Activated CD4-positive, alpha-beta memory T cell treated with anti-CD3 and anti-CD28 coated beads, Interleukin-2, amount 10 ng/mL, durations not matched to agents 7 days and 5 days (primary cell): Measurements from ENCODE around the gene TEF. TPM values are rescaled to one million over a fixed set of nuclear protein-coding genes. Genes with fewer than 3 reads are reported as not detected.

ENCODE experiments used
- CTCF ChIA-PET: fragments of 350-600 bp; sonication (Branson Sonifier 250); formaldehyde crosslinking; loops from one replicate; lab custom pipeline; 2021; ENCODE audit warnings: antibody characterized with exemption, inconsistent platforms; lab: Charles Lee
- POLR2A ChIA-PET: fragments of 350-600 bp; sonication (Branson Sonifier 250); formaldehyde crosslinking; loops from one replicate; lab custom pipeline; 2021; ENCODE audit warnings: antibody characterized with exemption; lab: Charles Lee
- DNase-seq: peaks from one replicate; pipeline ENCODE4 v3.0.0-alpha.2; 2020
- H3K27ac Mint-ChIP-seq: one replicate; pipeline ENCODE4 v1.8.0; 2021; ENCODE audit warnings: mild to moderate bottlenecking, mixed read lengths
- H3K27me3 Mint-ChIP-seq: one replicate; pipeline ENCODE4 v1.8.0; 2021; ENCODE audit warnings: mixed read lengths
- H3K36me3 Mint-ChIP-seq: one replicate; pipeline ENCODE4 v1.8.0; 2021; ENCODE audit warnings: low read depth, mixed read lengths
- H3K4me1 Mint-ChIP-seq: one replicate; pipeline ENCODE4 v1.8.0; 2021; ENCODE audit warnings: mixed read lengths
- H3K4me3 Mint-ChIP-seq: one replicate; pipeline ENCODE4 v1.8.0; 2021; ENCODE audit warnings: mild to moderate bottlenecking, mixed read lengths
- H3K9me3 Mint-ChIP-seq: one replicate; pipeline ENCODE4 v1.8.0; 2021; ENCODE audit warnings: mixed read lengths
- total RNA-seq, 2 experiments: library from RNA; stranded (reverse); gene quantifications; one replicate each; pipeline ENCODE4 v1.2.3, GENCODE V29; 2021

TEF gene
- total RNA-seq: 1 to 10 TPM; 2.3 to 3.3 TPM

- H3K9me3 Mint-ChIP-seq: no peaks in the 10 kb centered on the region
- H3K36me3 Mint-ChIP-seq: no peaks in the 10 kb centered on the region
- peak within 1 kb of the TSS; percentile 88 for H3K4me3 Mint-ChIP-seq
- DNase-seq: peak; percentile 98
- POLR2A ChIA-PET: interaction anchor here (0.6 to 4.3 kb wide), 19 partner anchors 9 to 431 kb away, joined by 3 to 36 read pairs (median 4); partner anchors contain the start of genes ACO2, DESI1, PHF5A and PMM1
- H3K27me3 Mint-ChIP-seq: peaks cover under 1% of the 10 kb centered on the region
- peak within 1 kb of the TSS; percentile 89 for H3K27ac Mint-ChIP-seq
- H3K4me1 Mint-ChIP-seq: peaks cover 15% of the 10 kb centered on the region
- CTCF ChIA-PET: interaction anchor here (0.6 to 2.2 kb wide), 10 partner anchors 22 to 650 kb away, joined by 3 to 11 read pairs (median 5); partner anchors contain the start of genes ACO2, CENPM, PHF5A and PMM1
These were observed at the start of gene TEF for GRCh38 chr22:41381329-41382097. Gene TEF, plus strand, starts transcription at chr22:41381942. Its CDS starts 103 bp downstream, at chr22:41382045.

GRCh38 chr22:41332217-41332939 is 49.4 kb upstream of the TEF start:
- ChIA-PET CTCF (no interaction called here), POLR2A (no interaction called here)
- no peaks in the 10 kb centered on the region for H3K27me3 Mint-ChIP-seq
- no peaks in the 10 kb centered on the region for H3K9me3 Mint-ChIP-seq
- H3K4me3 Mint-ChIP-seq: no peak overlapping the region
- peaks cover 22% of the 10 kb centered on the region for H3K36me3 Mint-ChIP-seq
- peaks cover 6% of the 10 kb centered on the region for H3K4me1 Mint-ChIP-seq
- H3K27ac Mint-ChIP-seq: no peak overlapping the region
- no peak for DNase-seq

- ChIA-PET POLR2A (no interaction called here), CTCF (no interaction called here)
- H3K9me3 Mint-ChIP-seq: no peaks in the 10 kb centered on the region
- H3K4me1 Mint-ChIP-seq: peaks cover 8% of the 10 kb centered on the region
- H3K27ac Mint-ChIP-seq: no peak overlapping the region
- DNase-seq: no peak
- no peaks in the 10 kb centered on the region for H3K27me3 Mint-ChIP-seq
- no peak overlapping the region for H3K4me3 Mint-ChIP-seq
- peaks cover 18% of the 10 kb centered on the region for H3K36me3 Mint-ChIP-seq
These were observed 47.9 kb upstream of the TEF start for GRCh38 chr22:41333806-41334205.

- H3K4me1 Mint-ChIP-seq: peaks cover 8% of the 10 kb centered on the region
- no peaks in the 10 kb centered on the region for H3K27me3 Mint-ChIP-seq
- H3K36me3 Mint-ChIP-seq: peaks cover 18% of the 10 kb centered on the region
- CTCF ChIA-PET: no interaction called here
- H3K27ac Mint-ChIP-seq: no peak overlapping the region
- H3K4me3 Mint-ChIP-seq: no peak overlapping the region
- no peaks in the 10 kb centered on the region for H3K9me3 Mint-ChIP-seq
- POLR2A ChIA-PET: no interaction called here
- DNase-seq: no peak
These were observed 47.5 kb upstream of the TEF start for GRCh38 chr22:41334215-41334614.

- Mint-ChIP-seq H3K4me1 (peaks cover 8% of the 10 kb centered on the region), H3K9me3 (no peaks in the 10 kb centered on the region)
- POLR2A ChIA-PET: no interaction called here
These were observed 46.6 kb upstream of the TEF start for GRCh38 chr22:41334951-41335635.

GRCh38 chr22:41338614-41339212 is 43.0 kb upstream of the TEF start:
- Mint-ChIP-seq H3K4me3 (no peak overlapping the region), H3K36me3 (peaks cover 8% of the 10 kb centered on the region), H3K4me1 (peaks cover 10% of the 10 kb centered on the region), H3K27ac (no peak overlapping the region), H3K9me3 (no peaks in the 10 kb centered on the region), H3K27me3 (no peaks in the 10 kb centered on the region)
- ChIA-PET POLR2A (no interaction called here), CTCF (no interaction called here)
- DNase-seq: no peak

More at GRCh38 chr22:41334951-41335635, 46.6 kb upstream of the TEF start:
- DNase-seq: no peak
- CTCF ChIA-PET: no interaction called here
- Mint-ChIP-seq H3K27me3 (no peaks in the 10 kb centered on the region), H3K36me3 (peaks cover 16% of the 10 kb centered on the region), H3K4me3 (no peak overlapping the region), H3K27ac (no peak overlapping the region)

- ChIA-PET CTCF (no interaction called here), POLR2A (no interaction called here)
- H3K4me3 Mint-ChIP-seq: no peak overlapping the region
- H3K27ac Mint-ChIP-seq: no peak overlapping the region
- H3K36me3 Mint-ChIP-seq: peaks cover 8% of the 10 kb centered on the region
- no peaks in the 10 kb centered on the region for H3K9me3 Mint-ChIP-seq
- H3K4me1 Mint-ChIP-seq: peaks cover 10% of the 10 kb centered on the region
- H3K27me3 Mint-ChIP-seq: no peaks in the 10 kb centered on the region
- DNase-seq: no peak
These were observed 41.9 kb upstream of the TEF start for GRCh38 chr22:41339823-41340222.

- H3K4me3 Mint-ChIP-seq: no peak overlapping the region
- peaks cover 10% of the 10 kb centered on the region for H3K4me1 Mint-ChIP-seq
- CTCF ChIA-PET: no interaction called here
- no peaks in the 10 kb centered on the region for H3K9me3 Mint-ChIP-seq
- H3K36me3 Mint-ChIP-seq: peaks cover 6% of the 10 kb centered on the region
- no peaks in the 10 kb centered on the region for H3K27me3 Mint-ChIP-seq
- POLR2A ChIA-PET: no interaction called here
- DNase-seq: no peak
- no peak overlapping the region for H3K27ac Mint-ChIP-seq
These were observed 41.4 kb upstream of the TEF start for GRCh38 chr22:41340357-41340756.

GRCh38 chr22:41341012-41341411 is 40.7 kb upstream of the TEF start:
- CTCF ChIA-PET: no interaction called here
- Mint-ChIP-seq H3K36me3 (no peaks in the 10 kb centered on the region), H3K27ac (no peak overlapping the region), H3K27me3 (no peaks in the 10 kb centered on the region), H3K4me1 (peaks cover 7% of the 10 kb centered on the region), H3K4me3 (no peak overlapping the region), H3K9me3 (no peaks in the 10 kb centered on the region)
- no peak for DNase-seq
- POLR2A ChIA-PET: no interaction called here

GRCh38 chr22:41341990-41342389 is 39.8 kb upstream of the TEF start:
- H3K36me3 Mint-ChIP-seq: peaks cover 2% of the 10 kb centered on the region
- peak overlapping the region; percentile 31 for H3K27ac Mint-ChIP-seq
- peaks cover 7% of the 10 kb centered on the region for H3K4me1 Mint-ChIP-seq
- peak; percentile 22 for DNase-seq
- no peaks in the 10 kb centered on the region for H3K9me3 Mint-ChIP-seq
- no peaks in the 10 kb centered on the region for H3K27me3 Mint-ChIP-seq
- POLR2A ChIA-PET: no interaction called here
- CTCF ChIA-PET: no interaction called here
- H3K4me3 Mint-ChIP-seq: no peak overlapping the region

GRCh38 chr22:41343300-41343699 is 38.4 kb upstream of the TEF start:
- no peak for DNase-seq
- Mint-ChIP-seq H3K27me3 (no peaks in the 10 kb centered on the region), H3K36me3 (peaks cover 8% of the 10 kb centered on the region), H3K4me3 (no peak overlapping the region), H3K4me1 (peaks cover 2% of the 10 kb centered on the region), H3K9me3 (no peaks in the 10 kb centered on the region), H3K27ac (no peak overlapping the region)
- ChIA-PET CTCF (no interaction called here), POLR2A (interaction anchor here (1.5 kb wide), 1 partner anchor 42 kb away, joined by 3 read pairs; the partner anchor contains the start of gene ZC3H7B)

GRCh38 chr22:41343717-41344116 is 38.0 kb upstream of the TEF start:
- H3K4me1 Mint-ChIP-seq: peaks cover 2% of the 10 kb centered on the region
- H3K27me3 Mint-ChIP-seq: no peaks in the 10 kb centered on the region
- no peak overlapping the region for H3K4me3 Mint-ChIP-seq
- H3K9me3 Mint-ChIP-seq: no peaks in the 10 kb centered on the region
- DNase-seq: no peak
- POLR2A ChIA-PET: interaction anchor here (1.5 kb wide), 1 partner anchor 42 kb away, joined by 3 read pairs; the partner anchor contains the start of gene ZC3H7B
- H3K36me3 Mint-ChIP-seq: peaks cover 8% of the 10 kb centered on the region
- CTCF ChIA-PET: no interaction called here
- no peak overlapping the region for H3K27ac Mint-ChIP-seq
